T follicular helper cell (primary cell): ENCODE data around the gene MET.

Source experiments
- DNase-seq: peaks from one replicate; pipeline ENCODE4 v3.0.0-alpha.2; 2020; ENCODE audit warnings: low read depth

MET gene

DNA sequence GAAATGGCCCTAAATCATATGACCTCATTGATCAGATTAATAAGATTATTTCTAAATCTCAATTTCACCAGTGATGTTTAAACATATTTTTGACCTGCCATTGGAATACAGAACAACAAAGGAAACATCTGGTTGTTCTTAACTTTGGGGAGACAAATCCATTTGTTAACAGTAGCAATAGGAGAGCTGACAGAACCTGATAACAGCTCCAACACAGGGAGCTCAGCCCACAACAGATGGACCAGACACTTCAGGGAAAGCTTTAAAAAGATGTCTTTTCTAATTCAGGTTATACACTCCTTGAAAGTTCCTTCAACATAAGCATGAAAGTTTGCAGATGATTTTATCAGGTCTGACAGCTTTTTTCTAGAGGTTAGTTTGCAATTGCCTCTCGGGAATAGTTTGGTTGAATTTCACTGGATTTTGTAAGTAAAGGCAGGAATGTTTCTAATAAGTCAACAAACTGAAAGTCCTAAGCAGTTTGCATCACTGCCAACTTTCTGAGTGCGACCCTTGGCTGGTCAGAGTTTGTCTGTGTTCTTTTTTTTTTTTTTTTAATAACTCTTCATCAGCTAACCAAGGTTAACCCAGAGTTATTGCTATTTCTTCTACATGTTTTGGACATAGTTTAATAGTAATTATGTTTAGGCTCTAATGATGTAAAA is 6.5 kb upstream of the MET start:
- no peak for DNase-seq

DNA sequence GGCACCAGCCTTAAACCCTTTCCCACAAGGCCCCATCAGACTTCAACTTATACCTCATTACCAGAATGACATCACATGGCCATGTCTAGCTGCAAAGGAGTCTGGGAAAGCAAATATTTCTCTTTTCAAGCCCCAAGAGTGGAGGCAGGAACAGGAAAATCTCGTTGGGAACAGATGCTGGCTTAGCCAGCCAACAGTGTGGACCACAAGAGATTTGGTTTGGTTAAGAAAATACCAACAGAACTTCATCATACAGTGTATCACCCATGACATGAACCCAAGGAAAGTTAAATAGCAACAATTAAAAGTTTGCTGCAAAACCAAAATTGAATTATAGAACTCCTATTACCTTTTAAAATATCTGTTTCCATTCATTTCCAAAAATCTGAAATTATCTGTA is 2.2 kb upstream of the MET start:
- DNase-seq = no peak

DNA sequence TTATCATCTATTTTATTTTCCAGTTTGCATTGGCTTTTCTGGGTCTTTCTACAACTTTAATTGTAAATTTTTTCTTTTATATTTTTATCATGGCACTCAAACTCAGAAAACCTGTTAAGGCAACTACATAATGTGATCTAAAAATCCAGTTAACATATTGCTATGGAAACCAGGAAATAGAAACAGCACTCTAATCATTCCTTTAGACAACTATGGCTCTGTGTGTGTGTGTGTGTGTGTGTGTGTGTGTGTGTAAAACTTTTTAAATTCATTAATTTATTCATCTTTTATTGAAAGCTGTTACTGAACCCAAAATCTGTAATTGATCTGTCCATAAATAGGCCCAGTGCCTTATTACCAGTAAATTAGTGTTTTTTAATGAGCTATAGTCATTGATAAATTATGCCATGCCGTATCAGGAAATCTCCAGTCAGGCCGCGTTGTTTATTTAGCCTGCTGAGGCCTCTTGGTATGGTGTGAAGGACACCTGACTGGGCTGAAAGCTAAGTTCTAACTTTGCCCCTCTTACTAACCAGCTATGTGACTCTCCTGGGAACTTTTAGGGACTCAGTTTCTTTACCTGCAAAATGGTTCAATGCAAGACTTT is 1.5 kb upstream of the MET start:
- DNase-seq = no peak

DNA sequence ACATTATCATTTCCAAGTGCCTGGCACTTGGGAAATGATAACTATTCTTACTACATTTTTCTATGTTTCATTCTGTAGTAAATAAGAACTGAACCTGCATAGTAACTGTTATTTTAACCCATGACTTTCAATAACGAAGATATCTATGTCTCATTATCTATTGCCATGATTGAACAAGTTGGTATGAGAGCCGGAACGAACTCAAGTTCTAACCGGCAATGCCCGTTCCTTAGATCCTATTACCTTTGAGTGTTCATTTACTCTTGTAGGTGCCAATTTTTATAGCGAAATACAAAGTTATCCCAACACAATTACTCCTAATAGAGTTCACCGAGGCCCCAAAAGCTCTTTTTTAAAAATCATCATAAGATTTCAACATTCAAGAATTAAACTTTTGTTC is 885 bp upstream of the MET start:
- no peak for DNase-seq

DNA sequence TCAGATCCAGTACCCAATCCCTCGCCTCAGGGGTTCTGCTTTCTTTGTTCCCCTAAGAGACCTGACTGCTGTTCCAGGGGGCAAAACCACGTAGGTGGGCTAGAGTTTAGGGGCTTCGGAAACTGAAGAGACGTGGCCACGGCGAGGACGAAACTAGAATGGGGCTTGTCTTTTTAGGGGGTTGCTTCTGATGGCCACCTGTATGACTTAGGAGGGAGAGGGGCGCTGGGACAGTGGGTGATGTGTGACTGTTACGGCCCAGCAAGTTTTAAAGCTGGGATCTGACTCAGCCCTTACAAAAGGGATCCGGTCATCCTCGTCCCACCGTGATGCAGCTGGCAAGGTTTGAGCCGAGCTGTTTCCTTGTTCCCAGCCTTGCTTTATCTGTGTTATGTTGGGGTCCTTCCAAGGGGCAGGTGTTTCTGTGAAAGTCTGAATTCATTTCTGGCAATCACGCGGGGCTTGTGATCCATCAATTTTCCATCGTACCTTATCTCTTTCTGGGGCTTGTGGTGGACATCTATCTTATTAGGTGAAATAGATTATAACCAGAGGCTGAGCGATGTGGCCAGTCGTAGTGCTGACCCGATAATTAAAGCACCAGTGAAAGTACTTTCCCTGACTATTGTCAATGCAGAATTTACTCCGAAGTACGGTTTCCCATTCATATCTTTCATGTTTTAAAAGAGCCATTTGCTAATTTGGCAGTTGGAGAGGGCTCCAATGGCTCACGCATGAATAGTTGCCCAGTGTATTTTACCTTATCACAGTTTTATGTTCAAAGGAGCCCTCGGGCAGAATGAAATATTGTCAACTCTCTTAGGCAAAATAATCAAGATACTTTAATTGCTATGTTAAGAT is 830 bp downstream of the MET start:
- DNase-seq = no peak

DNA sequence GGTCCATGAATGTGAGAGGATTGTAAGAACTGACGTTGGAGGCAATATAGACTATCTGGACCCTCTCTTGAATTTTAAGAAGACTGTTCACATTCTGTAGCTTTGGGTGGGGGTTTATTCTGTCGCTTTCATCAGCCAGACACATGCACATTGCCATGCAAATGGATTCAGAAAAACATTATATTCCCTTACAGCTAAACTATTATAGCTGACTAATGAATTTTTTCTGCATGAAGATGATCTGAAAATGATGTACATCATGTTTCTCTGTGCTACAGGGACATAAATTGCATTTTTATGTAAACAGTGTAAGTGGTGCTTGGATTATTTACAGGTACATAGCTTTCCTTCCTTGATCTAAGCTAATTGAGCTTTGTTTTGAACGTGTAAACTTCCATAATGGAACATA is 1.5 kb downstream of the MET start:
- DNase-seq = no peak

DNA sequence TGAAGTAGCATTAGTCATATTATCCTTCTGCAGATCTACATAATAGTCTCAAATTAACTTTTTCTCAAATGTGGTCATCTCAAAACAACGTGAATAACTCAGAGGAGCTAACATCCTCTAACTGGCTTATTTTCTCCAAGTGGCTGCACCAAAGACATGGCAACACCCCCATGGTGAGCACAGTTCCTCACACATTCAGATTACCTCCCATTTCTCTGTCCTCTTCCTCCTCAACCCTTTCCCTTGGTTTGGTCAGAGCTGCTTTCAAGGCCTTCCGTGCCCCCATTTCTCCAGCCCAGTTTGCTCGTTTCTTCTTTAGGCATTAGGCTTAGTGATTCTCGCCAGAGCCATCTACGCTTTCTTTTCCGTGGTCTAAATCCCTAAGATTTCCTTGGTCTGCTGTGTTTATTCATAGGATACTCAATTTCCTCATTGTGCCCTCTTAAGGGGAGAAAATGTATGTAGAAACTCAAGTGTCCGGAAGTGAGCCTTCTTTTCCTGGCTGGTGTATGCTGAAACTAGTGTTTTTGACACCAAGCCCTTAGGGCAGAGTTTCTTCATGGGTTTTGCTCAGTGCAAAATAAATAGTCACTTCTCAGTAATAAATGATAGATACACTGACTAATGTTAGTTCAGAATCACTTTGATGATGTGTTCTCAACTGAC is 2.6 kb downstream of the MET start:
- DNase-seq = no peak

DNA sequence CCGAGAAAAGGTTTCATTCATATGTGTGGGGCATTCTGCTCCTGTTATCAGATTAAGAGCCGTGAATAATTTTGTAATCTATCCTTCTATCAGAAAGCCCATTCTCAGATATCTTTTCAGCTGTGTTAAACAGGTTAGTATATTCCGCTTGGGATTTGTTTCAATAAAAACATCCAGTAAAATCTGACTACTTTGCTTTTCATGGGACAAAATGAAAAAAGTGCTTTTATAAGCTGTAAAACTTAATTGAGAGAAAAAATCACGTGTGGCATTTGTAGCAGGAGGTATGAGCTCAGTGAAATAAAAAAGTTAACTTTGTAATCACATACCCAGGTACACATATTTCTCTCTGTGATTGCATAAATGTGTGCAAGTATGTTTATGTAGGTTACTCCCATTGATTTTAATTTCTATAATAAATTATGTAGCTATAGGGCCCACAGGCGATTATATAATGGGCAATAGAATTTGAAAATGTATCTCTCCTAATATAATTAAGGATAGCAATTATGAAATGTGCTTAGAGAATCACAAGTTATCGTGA is 3.9 kb downstream of the MET start:
- no peak for DNase-seq

DNA sequence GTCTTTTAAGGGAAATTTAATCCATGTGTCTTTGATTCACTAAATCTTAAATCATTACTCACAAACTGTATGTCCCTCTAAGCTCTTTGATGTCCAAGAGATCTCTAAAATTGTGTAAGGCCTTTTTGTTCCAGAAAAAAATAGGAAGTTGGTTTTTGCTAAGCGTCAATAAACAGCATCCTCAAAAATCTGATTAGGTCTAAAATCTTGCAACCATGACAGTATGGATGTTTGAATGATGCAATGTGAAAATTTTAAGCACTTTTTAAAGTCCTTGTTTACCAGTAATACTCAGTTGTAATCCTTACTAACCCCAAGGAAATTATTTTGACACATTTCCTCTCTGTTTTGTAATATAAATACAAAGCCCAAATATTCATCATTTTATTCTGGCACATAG is 6.8 kb downstream of the MET start:
- no peak for DNase-seq

DNA sequence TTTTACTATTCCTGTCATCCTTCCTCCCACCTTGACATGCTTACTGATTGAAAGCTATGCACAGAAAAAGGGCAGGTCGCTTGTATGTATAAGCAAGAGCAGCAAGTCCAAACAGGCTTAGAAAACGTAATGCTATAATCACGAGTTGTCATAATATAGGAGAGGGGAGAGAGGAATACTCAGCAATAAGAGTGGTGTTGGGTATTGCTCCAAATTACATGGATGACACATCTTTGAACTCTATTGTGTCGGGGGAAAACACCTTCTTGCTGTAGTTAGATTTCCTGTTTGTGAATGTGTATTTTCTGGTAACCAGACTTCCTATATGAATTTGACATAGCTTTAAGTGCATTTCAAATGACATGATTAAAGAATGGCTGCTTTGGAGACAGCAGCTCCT is 7.5 kb downstream of the MET start:
- no peak for DNase-seq

DNA sequence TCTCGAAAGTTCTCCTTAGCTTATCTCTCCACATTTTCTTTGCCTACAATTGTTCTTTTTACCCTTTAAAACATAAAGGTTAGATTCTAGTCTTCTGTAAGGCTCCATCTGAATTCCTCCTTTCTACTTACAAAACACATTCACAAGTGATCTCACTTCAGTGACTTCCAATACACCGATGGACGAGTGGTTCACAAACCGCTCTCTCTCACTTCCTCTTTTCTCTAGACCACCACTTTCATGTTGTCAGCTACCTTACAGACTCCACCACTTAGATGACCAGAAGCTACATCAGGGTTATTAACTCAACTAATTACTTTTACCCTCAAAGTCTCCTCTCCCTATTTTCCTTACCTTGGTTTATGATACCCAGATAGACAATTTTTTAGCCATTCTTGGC is 11.8 kb downstream of the MET start:
- no peak for DNase-seq

DNA sequence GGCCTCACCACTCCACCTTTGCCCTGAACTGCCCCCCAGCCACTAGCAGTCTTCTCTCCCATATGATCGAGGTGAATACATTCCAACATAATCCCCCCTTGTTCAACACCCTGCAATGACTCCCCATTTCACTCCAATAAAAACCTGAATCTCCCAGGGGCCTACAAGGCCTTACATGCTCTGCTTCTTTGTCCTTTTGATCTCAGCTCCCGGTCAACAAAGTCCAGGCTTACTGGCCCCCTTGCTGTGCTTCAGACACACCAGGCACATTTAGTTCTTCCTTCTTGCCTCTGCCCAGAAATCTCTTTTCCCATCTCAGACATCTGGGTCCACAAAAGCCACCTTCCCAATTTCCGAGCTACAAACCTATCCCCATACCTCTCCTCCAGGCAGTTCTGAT is 14.0 kb downstream of the MET start:
- no peak for DNase-seq

DNA sequence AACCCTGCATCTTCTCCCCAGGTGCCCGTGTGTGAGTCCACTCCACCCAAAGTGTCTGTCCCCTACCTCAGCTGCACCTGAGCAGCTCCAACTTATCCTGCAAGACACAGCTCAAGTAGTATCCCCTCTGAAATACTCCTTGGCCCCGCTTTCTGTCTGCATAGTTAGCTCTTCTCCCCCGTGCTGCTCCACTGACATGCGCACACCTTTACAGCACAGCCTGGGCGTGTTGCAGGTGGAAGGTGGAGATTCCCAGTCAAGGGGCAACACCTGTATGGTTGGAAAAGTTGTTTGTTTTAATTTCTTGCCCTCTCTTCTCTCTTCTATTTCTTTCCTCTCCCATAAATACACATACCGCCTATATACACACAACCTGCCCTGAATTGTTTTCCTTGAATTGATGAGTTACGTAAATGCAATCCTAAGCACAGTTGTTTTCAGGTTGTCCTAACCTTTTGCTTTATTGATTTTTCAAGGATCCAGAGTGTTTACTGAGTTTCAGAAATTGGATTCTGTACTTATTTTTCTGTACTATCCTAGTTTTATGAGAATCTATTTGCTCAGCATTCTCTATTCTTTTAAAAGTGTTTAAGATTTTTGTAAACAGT is 14.9 kb downstream of the MET start:
- no peak for DNase-seq

DNA sequence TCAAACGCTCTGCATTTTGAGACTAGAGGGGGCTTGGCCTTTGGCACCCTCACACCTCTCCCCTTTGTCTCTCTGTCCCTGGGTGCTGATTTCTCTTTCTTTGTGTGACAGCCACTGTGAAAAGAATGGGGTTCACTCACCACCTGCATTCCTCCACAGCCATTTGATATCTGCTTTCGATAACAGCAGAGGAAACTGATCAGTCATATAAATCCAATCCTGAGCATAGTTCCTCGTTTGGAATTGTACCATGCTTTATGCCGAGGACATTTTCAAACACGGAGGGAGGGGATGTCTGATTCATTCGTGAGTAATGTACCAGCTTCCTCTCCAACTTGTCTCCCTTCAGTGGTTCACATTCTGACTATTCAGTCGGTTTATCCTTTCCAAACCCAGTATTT is 15.8 kb downstream of the MET start:
- DNase-seq = no peak

DNA sequence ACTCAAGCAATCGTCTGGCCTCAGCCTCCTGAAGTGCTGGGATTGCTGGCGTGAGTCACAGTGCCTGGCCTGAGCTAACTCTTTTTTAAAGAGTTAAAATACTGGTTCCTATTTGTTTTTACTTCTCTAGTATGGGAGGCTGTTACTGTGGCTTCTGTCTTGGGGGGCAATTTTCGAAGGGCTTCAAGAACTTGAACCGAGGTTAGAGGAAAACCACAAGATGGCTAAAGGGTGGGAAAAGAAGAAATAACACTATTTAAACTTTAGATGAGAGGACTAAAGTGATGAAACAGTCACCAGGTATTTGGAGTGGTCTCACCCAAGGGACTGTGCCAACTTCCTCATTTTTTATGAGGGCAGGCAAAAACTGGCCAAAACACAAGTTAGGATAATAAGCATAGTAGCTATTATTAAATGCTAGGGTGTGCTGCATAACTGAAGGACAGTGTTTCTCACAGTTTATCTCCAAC is 17.8 kb downstream of the MET start:
- no peak for DNase-seq

DNA sequence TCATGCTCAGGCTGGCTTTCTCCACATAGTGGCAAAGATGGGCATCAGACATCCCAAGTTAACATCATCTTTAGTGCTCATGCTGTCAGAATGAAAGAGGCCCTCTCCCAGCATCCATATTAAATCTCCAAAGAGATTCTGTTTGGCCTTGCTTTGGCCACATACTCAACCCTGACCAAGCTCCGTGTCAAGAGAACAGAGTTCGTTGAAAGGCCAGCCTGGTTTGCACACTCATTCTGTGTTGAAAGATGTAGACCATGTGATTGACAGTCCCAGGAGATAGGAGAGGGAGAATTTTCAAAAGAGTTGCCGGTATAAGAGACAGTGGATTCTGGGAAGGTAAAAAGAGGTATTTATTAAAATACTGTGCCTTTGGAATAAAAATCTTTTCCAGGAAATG is 19.7 kb downstream of the MET start:
- no peak for DNase-seq

DNA sequence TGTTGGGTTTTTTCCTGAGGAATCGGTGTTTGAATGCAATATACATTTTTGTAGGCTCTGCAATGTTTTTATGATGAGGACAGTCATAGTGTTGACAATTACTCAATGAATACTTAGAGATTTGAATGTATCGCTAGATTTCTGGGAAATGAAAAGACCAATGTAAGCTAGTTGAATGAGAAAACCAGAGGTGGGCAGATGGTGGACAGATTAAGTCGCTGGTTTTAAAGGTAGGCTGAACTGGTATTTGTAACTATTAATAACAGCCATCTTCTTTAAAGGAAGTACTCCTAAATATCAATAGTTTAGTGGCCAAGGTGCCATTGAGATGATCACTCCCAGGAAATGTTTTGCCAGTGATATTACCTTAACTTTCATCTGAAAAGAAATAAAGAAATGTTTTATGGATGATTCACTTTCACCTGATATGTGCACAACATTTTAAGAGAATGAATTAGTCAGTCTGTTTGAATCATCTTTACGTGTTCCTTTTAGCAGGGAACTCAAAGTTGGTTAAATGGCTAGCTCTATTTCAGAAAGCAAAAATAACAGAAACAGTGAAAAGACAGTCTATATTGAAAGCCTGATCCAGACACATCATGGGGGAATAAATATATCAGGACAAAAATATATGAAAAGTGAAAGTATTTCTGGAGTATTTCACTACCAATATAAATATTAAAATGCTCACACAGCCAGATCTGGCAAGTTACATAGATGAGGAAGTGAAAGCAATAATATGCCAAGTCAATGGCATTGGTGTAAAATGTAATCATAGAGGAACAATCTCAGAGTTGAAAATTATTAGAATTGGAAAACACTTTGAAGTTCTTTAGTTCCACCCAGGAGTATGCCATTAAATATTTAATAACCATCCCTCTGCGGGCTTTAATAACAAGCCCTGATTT is 20.7 kb downstream of the MET start:
- DNase-seq = no peak

DNA sequence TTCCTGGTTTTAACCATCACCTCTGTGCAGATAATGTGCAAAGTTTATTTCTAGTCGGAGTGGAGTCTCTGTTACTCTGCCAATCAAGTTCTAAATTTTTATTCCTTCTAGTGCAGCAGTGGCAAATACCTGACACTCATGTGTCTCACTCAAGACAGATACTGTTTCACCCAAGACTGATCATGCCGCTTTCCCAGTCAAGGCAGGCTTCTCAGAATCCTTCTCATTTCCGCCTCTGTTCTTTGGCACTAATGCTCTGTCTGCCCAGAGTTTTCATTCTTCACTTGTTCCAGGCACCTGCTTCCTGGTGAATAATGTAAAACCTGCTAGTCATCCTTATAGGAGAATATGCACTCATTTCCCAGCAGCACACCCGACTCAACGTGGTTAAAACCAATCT is 24.7 kb downstream of the MET start:
- DNase-seq = no peak

DNA sequence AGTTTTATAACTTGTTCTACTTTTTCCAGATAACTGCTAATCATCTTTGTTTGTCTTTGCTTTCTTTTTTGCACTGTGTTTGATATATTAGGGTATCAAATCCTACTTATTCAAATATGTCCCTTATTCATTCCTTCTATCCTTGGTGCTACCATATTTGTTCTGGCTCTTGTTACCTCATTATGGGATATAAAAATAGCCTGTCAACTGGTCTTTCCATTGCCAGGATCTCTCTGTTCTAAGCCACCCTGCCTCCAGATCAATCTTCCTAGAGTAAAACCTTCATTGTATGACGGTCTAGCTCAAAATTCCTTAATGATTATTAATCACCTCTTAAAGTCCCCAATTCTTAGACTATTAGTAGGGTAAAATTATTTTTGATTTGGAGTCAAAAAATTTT is 25.2 kb downstream of the MET start:
- DNase-seq = no peak

DNA sequence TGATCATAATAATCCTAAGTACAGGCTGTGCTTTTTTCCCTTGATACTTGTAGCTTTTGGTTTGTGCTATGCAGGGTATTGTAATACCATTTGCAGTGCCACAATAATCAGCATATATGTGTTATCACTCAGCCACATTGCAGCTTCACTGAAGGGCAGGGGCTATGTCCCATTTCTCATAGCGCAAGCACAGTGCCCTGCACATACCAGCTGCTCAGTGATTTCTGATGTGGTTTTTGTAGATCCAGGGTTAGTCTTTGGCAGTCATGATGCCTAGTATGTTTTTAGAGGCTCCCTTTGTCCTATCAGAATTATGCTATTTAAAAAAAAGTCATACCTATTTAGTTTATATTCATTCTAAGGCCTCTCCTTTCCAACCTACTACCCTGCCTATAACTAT is 25.8 kb downstream of the MET start:
- DNase-seq = no peak

DNA sequence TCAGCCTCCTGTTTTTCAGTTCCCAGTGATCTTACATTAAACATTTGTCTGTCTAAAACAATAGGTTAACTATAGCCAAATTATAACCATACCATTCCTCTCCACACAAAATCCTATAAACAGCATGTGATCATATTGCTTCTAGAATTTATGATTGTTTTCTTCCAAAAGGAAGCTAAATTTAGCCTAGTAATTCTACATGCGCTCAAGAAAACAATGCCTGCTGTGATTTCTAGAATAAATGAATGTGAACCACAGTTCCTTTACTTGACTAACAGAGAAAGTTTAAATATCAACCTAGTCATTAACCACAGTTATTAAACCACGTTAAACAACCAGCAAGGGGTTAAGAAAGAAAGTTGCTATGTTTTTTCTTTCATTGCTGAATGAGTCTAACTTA is 26.4 kb downstream of the MET start:
- no peak for DNase-seq
